HG02623 (cell line): ENCODE data around the gene SETDB1.
"Not testable (repeated sequence)": the region's sequence is repeated elsewhere in the genome, so short reads cannot be mapped to it uniquely, and the experiment has no call there.

Experiments
- ATAC-seq: cut with Tn5 transposase; IDR thresholded peaks from one replicate; pipeline ENCODE4 v1.9.1; 2021; ENCODE audit warnings: moderate library complexity; ENCODE audit not compliant: unreplicated experiment

The SETDB1 gene

GRCh38 chr1:150928286-150928685 lies 2.1 kb downstream of the SETDB1 start:
- no peak for ATAC-seq

- ATAC-seq = not testable (repeated sequence)
These were observed 2.6 kb downstream of the SETDB1 start for GRCh38 chr1:150928775-150929174.

- ATAC-seq = no peak
These were observed 5.6 kb downstream of the SETDB1 start for GRCh38 chr1:150931773-150932172.

GRCh38 chr1:150944856-150945255 lies 18.7 kb downstream of the SETDB1 start:
- ATAC-seq = no peak

- no peak for ATAC-seq
These were observed 28.5 kb downstream of the SETDB1 start for GRCh38 chr1:150954708-150955107.

- no peak for ATAC-seq
These were observed 29.1 kb downstream of the SETDB1 start for GRCh38 chr1:150955280-150955679.

- ATAC-seq = no peak
These were observed 31.5 kb downstream of the SETDB1 start for GRCh38 chr1:150957666-150958065.

- no peak for ATAC-seq
These were observed 34.5 kb downstream of the SETDB1 start for GRCh38 chr1:150960646-150961045.

GRCh38 chr1:150961756-150962155 lies 35.6 kb downstream of the SETDB1 start:
- no peak for ATAC-seq

- ATAC-seq = no peak
These were observed 37.4 kb downstream of the SETDB1 start for GRCh38 chr1:150963321-150964163.

GRCh38 chr1:150964164-150964489 lies 38.0 kb downstream of the SETDB1 start:
- no peak for ATAC-seq

GRCh38 chr1:150965605-150966004 lies 39.4 kb downstream of the SETDB1 start:
- ATAC-seq = no peak

GRCh38 chr1:150966011-150966410 lies 39.8 kb downstream of the SETDB1 start:
- ATAC-seq = no peak

- no peak for ATAC-seq
These were observed 41.8 kb downstream of the SETDB1 start for GRCh38 chr1:150967936-150968335.

- ATAC-seq = no peak
These were observed 42.3 kb downstream of the SETDB1 start for GRCh38 chr1:150968491-150968890.

- ATAC-seq = no peak
These were observed 43.5 kb downstream of the SETDB1 start for GRCh38 chr1:150969626-150970025.

GRCh38 chr1:150970808-150971582 lies 44.8 kb downstream of the SETDB1 start:
- no peak for ATAC-seq

GRCh38 chr1:150971583-150972416 lies 45.6 kb downstream of the SETDB1 start:
- ATAC-seq = no peak

- ATAC-seq = no peak
These were observed 46.3 kb downstream of the SETDB1 start for GRCh38 chr1:150972417-150972940.

- no peak for ATAC-seq
These were observed 47.2 kb downstream of the SETDB1 start for GRCh38 chr1:150973258-150973835.
